ENCODE results near the gene MAML2.

DNA sequence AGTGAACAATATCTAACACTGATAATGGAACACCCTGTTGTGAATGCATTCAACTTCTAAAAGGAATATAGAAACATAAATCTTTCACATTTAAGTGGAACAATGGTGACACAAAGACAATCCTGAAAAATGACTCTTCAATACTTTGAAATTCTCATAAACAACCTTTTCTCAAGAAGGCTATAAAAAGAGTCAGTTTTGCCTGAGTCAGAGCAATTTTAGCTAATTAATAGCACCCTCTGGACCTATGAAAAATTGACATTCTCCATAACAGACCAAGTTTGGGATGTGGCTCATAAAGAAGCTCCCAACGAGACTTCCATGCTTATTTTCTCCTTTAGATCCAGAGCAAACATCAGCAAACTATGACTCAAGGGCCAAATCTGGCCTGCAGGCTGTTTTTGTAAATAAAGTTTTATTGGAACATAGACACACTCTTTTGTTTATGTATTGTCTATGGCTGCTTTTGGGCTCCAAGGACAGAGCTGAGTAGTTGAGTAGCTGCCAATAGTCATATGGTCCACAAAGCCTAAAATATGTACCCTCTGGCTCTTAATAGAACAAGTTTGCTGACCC is 108.0 kb downstream of the MAML2 start:
- TF ChIP-seq, protein P1, sequence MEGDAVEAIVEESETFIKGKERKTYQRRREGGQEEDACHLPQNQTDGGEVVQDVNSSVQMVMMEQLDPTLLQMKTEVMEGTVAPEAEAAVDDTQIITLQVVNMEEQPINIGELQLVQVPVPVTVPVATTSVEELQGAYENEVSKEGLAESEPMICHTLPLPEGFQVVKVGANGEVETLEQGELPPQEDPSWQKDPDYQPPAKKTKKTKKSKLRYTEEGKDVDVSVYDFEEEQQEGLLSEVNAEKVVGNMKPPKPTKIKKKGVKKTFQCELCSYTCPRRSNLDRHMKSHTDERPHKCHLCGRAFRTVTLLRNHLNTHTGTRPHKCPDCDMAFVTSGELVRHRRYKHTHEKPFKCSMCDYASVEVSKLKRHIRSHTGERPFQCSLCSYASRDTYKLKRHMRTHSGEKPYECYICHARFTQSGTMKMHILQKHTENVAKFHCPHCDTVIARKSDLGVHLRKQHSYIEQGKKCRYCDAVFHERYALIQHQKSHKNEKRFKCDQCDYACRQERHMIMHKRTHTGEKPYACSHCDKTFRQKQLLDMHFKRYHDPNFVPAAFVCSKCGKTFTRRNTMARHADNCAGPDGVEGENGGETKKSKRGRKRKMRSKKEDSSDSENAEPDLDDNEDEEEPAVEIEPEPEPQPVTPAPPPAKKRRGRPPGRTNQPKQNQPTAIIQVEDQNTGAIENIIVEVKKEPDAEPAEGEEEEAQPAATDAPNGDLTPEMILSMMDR (IDR thresholded peaks at IDR 0.05), result no peak
- no peak for TF ChIP-seq EZH2 (IDR thresholded peaks at IDR 0.05)

Data from neural progenitor cell (in vitro differentiated cells).